SKM-1 treated with dmso at 0.1 percent for 144 hours (cell line): Measurements from ENCODE around the gene MED15.
"Not testable (repeated sequence)": the region's sequence is repeated elsewhere in the genome, so short reads cannot be mapped to it uniquely, and the experiment has no call there.

Experiments
- DNase-seq: peaks from one replicate; lab custom pipeline; 2025; ENCODE audit not compliant: unreplicated experiment; lab: John Stamatoyannopoulos, UW

Gene MED15

GRCh38 chr22:20594486-20594885 is 87.1 kb downstream of the MED15 start:
- not testable (repeated sequence) for DNase-seq

GRCh38 chr22:20595461-20595860 is 88.1 kb downstream of the MED15 start:
- no peak for DNase-seq

DNA sequence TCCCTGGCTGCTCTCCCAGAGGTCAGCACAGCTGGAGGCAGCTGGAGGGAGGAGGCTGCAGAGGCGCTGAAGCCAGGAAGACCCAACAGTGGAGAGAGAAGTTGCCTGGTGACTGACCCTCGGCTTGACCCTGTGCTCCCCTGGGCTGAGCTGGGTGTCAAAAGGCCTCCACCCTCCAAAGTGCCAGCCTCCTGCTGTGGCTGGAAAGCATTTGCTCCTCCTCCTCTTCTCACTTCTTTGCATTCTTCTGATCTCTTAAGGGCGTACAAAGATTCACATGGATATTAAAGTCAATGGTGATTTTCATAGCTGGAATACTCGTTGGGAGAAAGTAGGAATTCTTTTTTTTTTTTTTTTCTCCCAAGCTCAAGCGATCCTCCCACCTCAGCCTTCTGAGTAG is 91.7 kb downstream of the MED15 start:
- no peak for DNase-seq

- DNase-seq, result no peak
Observed at GRCh38 chr22:20600137-20600673, 92.8 kb downstream of the MED15 start.

DNA sequence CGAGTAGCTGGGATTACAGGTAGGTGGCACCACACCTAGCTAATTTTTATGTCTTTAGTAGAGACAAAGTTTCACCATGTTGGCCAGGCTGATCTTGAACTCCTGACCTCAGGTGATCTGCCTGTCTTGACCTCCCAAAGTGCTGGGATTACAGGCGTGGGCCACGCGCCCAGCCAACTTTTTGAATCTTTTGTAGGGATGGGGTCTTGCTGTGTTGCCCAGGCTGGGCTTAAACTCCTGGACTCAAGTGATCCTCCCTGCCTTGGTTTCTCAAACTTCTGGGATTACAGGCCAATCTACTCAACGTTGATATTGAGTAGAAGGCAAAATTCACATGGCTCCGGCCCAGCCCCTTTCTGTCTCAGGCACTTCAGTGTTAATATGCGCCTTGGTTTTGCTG is 93.9 kb downstream of the MED15 start:
- DNase-seq, result no peak

DNA sequence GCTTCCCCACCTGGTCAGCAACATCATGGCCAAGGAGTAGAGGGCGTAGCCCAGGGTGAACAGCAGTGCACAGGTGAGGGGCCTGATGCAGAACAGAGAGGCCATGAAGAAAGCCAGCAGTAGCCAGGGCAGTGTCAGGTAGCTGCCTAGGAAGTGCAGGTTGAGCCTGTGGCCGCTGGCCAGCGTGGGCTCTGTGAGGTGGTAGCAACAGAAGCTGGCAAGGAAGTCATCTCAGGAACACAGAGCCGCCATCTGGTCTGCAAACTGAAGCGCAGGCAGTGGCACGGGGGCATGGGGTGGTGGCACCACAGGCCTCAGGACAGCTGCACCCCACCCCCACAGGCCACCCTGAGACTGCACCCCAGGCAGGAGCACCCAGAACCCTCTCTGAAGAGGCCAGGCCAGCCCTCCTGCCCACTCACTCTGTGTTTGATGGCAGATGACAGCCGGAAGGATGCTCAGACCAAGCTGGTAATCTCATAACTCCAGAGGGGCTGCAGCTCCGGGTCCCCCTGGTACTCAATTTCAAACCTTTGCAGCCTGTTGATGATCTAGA is 95.3 kb downstream of the MED15 start:
- no peak for DNase-seq

GRCh38 chr22:20604092-20604747 is 96.8 kb downstream of the MED15 start:
- no peak for DNase-seq

DNA sequence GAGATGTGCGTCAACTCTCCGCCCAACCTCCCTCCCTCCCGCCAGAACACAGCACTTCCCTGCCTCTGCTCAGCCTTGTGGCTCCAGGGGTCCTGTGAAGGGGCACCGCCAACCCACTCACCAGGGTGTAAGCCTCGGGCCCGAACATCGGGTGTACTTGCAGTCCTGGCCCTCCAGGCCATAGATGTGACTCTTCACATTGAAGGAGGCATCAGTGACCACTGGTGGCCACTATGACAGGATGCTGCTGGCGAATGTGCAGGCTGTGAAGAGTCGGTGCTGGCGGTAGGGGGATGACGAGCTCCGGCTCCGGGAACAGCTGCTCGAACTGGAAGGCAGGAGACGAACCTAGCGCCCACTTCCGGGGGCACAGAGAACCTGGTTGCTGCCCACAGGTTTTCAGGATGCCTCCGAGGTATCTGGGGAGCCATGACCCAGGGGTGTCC is 97.4 kb downstream of the MED15 start:
- no peak for DNase-seq

GRCh38 chr22:20605328-20605727 is 97.9 kb downstream of the MED15 start:
- no peak for DNase-seq

GRCh38 chr22:20606041-20606783 is 98.8 kb downstream of the MED15 start:
- DNase-seq, result peak; percentile 40

DNA sequence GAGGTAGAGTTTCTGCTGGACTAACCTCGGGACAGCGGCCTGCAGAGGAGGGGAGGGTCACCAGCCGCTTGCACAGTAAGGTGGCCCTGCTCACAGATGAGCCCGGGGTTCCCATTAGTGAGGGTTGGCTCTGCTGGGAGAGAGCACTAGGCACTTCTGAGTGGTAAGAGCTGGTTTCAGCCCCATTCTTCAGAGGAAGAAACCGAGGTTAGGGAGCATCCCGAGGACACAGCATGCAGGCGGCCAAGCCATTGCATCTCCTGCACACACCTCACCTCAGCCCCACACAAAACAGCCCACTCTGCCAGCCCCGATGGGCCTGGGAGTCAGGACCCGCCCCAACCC is 99.3 kb downstream of the MED15 start:
- DNase-seq, result no peak

DNA sequence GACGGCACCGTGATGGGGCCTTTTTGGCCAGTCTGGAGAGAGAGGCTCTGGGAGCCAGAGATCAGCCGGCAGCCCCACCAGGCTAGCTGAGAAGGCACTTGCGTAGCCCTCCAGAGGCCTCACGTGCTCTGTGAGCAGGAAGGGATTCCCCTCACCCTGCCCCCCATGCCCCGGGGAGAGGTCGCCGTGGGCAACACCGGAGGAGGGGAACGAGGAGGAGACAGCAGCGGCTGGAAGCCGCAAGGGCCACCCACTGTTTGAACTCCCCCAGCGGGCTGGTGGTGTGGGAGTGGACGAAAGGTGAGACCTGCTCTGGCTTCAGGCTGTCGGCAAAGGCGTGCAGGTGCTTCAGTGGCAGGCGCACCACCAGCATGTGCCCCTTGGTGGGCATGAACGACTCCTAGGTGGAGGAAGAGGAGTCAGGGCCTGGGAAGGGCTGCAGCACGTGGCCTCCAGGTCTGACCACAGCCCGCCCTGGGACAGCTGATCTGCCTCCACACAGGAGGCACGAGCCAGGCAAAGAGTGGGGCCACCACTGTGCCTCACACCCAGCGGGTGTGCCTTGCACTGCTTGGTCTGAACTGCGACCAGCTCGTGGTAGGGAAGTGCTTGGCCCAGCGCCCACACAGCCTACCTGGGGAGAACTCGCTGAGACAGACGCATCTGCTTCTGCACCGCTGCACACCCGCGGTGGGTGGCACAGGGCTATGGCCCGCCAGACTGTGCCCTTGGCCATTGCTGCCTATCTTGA is 99.9 kb downstream of the MED15 start:
- no peak for DNase-seq

DNA sequence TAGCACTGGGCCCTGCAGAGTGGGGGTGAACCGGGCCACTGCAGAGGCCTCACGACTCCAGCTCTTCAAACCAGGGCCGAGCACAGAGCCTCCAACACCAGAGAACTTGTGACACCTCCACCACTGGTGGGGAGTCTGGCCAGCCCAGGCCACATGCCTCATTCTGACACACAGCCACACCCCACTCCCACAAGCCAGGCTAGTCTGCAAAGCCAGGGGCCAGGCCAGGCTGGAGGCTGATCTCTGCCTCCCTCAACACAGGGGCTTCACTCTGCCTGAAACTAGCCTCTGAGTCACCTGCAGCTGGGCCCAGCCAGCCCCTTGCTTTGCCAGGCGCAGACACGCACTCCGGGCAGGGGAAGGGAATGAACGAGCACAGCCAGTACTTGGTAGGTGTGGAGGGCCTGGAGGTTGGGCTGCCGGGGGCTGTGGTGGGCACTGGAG is 102.9 kb downstream of the MED15 start:
- DNase-seq, result no peak

GRCh38 chr22:20610757-20611156 is 103.3 kb downstream of the MED15 start:
- DNase-seq, result no peak

DNA sequence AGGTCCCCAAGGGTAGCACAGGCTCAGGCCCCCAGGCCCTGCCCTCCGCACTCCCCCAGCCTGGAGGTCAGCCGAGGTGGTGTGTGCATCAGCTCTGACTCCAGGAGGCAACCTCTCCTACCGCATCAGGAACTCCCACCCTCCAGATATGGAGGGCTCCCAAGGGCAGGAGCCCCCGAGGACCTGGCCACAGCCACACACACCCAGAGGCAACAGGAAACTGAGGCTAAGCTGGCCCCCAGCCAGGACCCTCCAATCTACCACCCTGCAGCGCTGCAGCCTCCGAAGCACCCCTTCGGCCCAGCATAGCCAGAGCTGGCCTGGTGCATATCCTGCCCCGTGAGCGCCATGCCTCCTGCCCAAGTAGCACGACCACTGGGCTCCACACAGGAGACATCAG is 104.0 kb downstream of the MED15 start:
- DNase-seq, result no peak

DNA sequence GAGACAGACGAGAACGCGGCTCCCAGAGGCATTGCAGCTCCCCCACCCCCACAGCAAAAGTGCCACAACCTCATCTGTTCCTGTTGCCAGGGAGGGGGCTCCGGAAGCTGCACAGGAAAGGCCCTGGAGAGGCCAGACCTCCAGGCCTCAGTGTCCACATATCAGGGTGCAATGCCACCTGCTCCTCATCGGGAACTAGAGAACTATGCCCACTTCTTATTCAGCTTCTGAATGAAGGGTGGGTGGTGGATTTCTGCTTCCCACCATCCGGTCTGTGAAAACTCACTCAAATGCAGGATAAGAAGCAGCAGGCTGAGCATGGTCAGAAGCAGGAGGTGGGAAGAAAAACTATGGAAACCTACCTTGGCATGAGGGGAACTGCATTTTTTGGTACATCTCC is 105.9 kb downstream of the MED15 start:
- no peak for DNase-seq

DNA sequence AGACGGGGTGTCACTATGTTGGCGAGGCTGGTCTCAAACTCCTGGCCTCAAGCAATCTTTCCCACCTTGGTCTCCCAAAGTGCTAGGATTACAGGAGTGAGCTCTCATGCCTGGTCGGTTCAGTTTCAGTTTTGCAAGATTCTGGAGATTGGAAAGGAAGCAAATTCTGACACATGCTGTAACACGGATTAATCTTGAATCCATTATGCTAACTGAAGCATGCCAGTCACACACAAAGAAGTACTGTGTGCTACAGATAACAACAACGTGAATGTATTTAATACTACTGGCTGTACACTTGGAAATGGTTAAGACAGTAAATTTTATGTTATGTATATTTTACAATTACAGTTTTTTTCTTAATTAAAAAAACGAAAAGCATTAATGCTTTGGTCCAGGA is 107.6 kb downstream of the MED15 start:
- no peak for DNase-seq

- no peak for DNase-seq
Observed at GRCh38 chr22:20615533-20616450, 108.4 kb downstream of the MED15 start.

GRCh38 chr22:20616451-20617043 is 109.1 kb downstream of the MED15 start:
- no peak for DNase-seq

GRCh38 chr22:20618488-20618887 is 111.1 kb downstream of the MED15 start:
- DNase-seq, result no peak
